ENCODE results near the gene NPY2R.

Gene NPY2R

GRCh38 chr4:155252327-155252726, 43.9 kb downstream of the NPY2R start:
- DNase-seq, result no peak

GRCh38 chr4:155263480-155263879, 55.0 kb downstream of the NPY2R start:
- DNase-seq, result no peak

- DNase-seq, result no peak
These were observed 56.7 kb downstream of the NPY2R start for GRCh38 chr4:155265113-155265512.

All from cortex of kidney (tissue), 1 donor.